HUES64 (cell line): ENCODE results near the gene ALG12.

Experiments
- H3K27ac ChIP-seq: 2 replicates; pipeline ENCODE4 v1.7.0; 2013; ENCODE audit warnings: low read depth, low read length, inconsistent platforms
- H3K27me3 ChIP-seq: 2 replicates; pipeline ENCODE4 v1.6.1; 2013; ENCODE audit warnings: mild to moderate bottlenecking, low read length; ENCODE audit not compliant: insufficient read depth
- H3K36me3 ChIP-seq: 2 replicates; pipeline ENCODE4 v1.6.1; 2013; ENCODE audit warnings: mild to moderate bottlenecking, low read length; ENCODE audit not compliant: insufficient read depth
- H3K4me1 ChIP-seq: 2 replicates; pipeline ENCODE4 v1.6.1; 2013; ENCODE audit warnings: mild to moderate bottlenecking, low read length, moderate library complexity; ENCODE audit not compliant: insufficient read depth
- H3K4me3 ChIP-seq: 2 replicates; pipeline ENCODE4 v1.5.1; 2013; ENCODE audit warnings: mild to moderate bottlenecking, low read length, moderate library complexity
- H3K9ac ChIP-seq: 2 replicates; pipeline ENCODE4 v1.6.1; 2013; ENCODE audit warnings: mild to moderate bottlenecking, low read depth, low read length
- H3K9me3 ChIP-seq: 2 replicates; pipeline ENCODE4 v1.6.1; 2013; ENCODE audit warnings: low read depth, low read length; ENCODE audit not compliant: insufficient read depth
- WGBS: fragments of 150-250, 120-280 bp; methylation state at CpG from one replicate; pipeline ENCODE4 v1.1.7; 2013; ENCODE audit warnings: missing lambda C conversion rate; 5-methylcytosine and 5-hydroxymethylcytosine counted together

The ALG12 gene

DNA sequence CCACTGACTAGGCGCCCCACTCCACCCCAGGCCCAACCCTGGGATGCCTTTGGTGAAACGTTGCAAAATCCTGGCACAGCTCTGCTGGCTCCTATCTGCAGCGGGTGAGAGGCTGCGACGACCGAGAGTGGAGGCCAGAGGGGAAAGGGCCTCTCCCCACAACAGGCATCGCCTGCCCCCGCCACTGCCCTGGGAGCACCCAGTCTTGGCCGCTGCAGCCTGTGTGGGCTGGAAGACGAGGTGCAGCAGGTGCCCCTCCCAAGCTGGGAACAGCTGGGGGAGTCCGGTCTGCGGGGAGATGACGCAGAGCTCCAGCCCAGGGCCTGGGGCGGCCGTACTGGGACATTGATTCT is 38.2 kb upstream of the ALG12 start:
- no peak overlapping the region for H3K4me3 ChIP-seq
- WGBS, result 94% methylated on average over 15 of the region's 15 CpGs
- H3K9ac ChIP-seq, result no peak overlapping the region
- H3K4me1 ChIP-seq, result no peaks in the 10 kb centered on the region
- H3K27me3 ChIP-seq, result peaks cover 3% of the 10 kb centered on the region; the same call in 1 of the 2 replicates
- no peaks in the 10 kb centered on the region for H3K9me3 ChIP-seq
- H3K36me3 ChIP-seq, result no peaks in the 10 kb centered on the region
- no peak overlapping the region for H3K27ac ChIP-seq

- no peak overlapping the region for H3K27ac ChIP-seq
- H3K36me3 ChIP-seq, result no peaks in the 10 kb centered on the region
- 0 out of 2 replicates have a peak, but pooled peaks cover 3% of the 10 kb centered on the region for H3K27me3 ChIP-seq
- WGBS, result 93% methylated on average over 22 of the region's 22 CpGs
- no peak overlapping the region for H3K9ac ChIP-seq
- H3K9me3 ChIP-seq, result no peaks in the 10 kb centered on the region
- no peak overlapping the region for H3K4me3 ChIP-seq
- H3K4me1 ChIP-seq, result no peaks in the 10 kb centered on the region
Measured at GRCh38 chr22:49955581-49956417, 37.6 kb upstream of the ALG12 start.

DNA sequence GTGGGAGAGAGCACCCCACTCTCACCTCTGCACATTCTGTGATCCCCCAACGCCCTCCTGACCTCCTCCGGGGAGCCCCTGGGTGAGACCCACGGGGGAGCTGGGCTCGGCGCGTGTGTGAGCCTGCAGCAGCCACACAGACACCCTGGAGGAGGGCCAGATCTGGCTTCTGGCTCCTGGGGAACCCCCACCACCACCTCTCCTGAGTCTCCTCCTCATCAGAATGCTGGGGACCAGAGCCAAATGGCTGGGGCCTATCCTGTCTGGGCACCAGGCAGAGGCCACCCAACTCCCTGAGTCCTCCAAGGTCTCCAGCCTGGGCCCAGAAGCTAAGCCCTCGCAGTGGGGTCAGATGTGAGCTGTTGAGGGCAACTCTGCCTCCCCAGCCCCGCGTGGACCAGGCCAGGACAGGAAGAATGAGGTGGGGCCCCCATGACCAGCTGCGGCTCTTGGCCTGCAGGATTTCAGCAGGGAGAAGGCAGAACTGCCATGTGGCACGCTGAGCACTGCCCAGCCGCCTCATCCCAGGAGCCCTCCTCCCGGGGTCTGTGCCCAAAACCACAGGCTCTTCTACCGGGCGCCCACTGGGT is 36.8 kb upstream of the ALG12 start:
- Histone ChIP-seq H3K9ac (no peak overlapping the region), H3K4me3 (no peak overlapping the region), H3K9me3 (no peaks in the 10 kb centered on the region), H3K27ac (no peak overlapping the region), H3K36me3 (no peaks in the 10 kb centered on the region), H3K27me3 (0 out of 2 replicates have a peak, but pooled peaks cover 3% of the 10 kb centered on the region), H3K4me1 (no peaks in the 10 kb centered on the region)
- WGBS, result 94% methylated on average over 15 of the region's 15 CpGs

GRCh38 chr22:49954354-49954753 is 36.1 kb upstream of the ALG12 start:
- WGBS, result 91% methylated on average over 8 of the region's 8 CpGs
- no peaks in the 10 kb centered on the region for H3K4me1 ChIP-seq
- no peaks in the 10 kb centered on the region for H3K9me3 ChIP-seq
- no peak overlapping the region for H3K27ac ChIP-seq
- H3K9ac ChIP-seq, result no peak overlapping the region
- H3K27me3 ChIP-seq, result no peaks in the 10 kb centered on the region
- H3K36me3 ChIP-seq, result no peaks in the 10 kb centered on the region
- no peak overlapping the region for H3K4me3 ChIP-seq

DNA sequence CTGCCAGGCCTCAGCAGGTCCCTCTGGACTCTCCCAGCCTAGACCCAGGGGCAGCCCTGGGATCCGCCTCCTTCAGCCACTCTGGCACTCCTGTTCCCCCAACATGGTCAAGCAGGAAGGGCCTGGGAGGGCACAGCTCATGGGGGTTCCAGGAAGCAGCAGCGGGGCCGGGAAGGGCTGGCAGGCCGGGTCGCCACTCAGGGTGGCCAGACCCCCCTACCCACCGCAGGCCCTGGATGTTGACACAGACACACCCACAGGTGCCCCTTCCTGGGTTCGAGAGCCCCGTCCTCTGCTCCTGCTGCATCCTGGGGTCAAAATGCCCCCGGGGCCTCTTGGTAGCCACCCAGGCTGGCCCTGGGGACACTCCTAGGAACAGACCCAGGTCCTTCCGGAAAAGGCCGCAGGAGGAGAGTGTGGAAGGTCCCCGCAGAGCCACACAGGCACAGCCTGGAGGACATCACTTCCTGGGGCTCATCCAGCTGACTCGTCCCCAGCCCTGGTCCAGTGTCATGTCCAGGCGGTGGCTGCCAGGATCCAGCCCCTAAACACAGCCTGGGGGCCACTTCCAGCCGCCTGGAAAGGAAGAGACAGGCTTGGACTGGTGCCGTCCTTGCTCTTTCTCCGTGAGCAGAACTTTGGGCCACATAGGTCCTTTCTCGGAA is 35.6 kb upstream of the ALG12 start:
- H3K36me3 ChIP-seq, result no peaks in the 10 kb centered on the region
- no peaks in the 10 kb centered on the region for H3K27me3 ChIP-seq
- no peak overlapping the region for H3K4me3 ChIP-seq
- no peaks in the 10 kb centered on the region for H3K4me1 ChIP-seq
- WGBS, result 90% methylated on average over 18 of the region's 18 CpGs
- H3K27ac ChIP-seq, result no peak overlapping the region
- no peak overlapping the region for H3K9ac ChIP-seq
- H3K9me3 ChIP-seq, result no peaks in the 10 kb centered on the region

GRCh38 chr22:49953027-49953679 is 34.9 kb upstream of the ALG12 start:
- no peak overlapping the region for H3K27ac ChIP-seq
- H3K4me3 ChIP-seq, result no peak overlapping the region
- no peaks in the 10 kb centered on the region for H3K27me3 ChIP-seq
- no peaks in the 10 kb centered on the region for H3K9me3 ChIP-seq
- no peak overlapping the region for H3K9ac ChIP-seq
- H3K36me3 ChIP-seq, result no peaks in the 10 kb centered on the region
- WGBS, result 94% methylated on average over 20 of the region's 20 CpGs
- no peaks in the 10 kb centered on the region for H3K4me1 ChIP-seq

GRCh38 chr22:49951986-49952896 is 34.0 kb upstream of the ALG12 start:
- H3K4me1 ChIP-seq, result 0 out of 2 replicates have a peak, but pooled peaks cover under 1% of the 10 kb centered on the region
- H3K36me3 ChIP-seq, result no peaks in the 10 kb centered on the region
- H3K27ac ChIP-seq, result 0 out of 2 replicates have a peak overlapping the region, but pooled peaks have one; percentile 18
- H3K9me3 ChIP-seq, result no peaks in the 10 kb centered on the region
- H3K4me3 ChIP-seq, result no peak overlapping the region
- no peaks in the 10 kb centered on the region for H3K27me3 ChIP-seq
- peak overlapping the region; percentile 31; the same call in 1 of the 2 replicates for H3K9ac ChIP-seq
- WGBS, result 79% methylated on average over 22 of the region's 24 CpGs

- H3K9me3 ChIP-seq, result no peaks in the 10 kb centered on the region
- no peak overlapping the region for H3K27ac ChIP-seq
- H3K4me3 ChIP-seq, result no peak overlapping the region
- H3K36me3 ChIP-seq, result no peaks in the 10 kb centered on the region
- no peak overlapping the region for H3K9ac ChIP-seq
- 82% methylated on average over 4 of the region's 4 CpGs for WGBS
- H3K27me3 ChIP-seq, result no peaks in the 10 kb centered on the region
- H3K4me1 ChIP-seq, result peaks cover 7% of the 10 kb centered on the region; the same call in 1 of the 2 replicates
Measured at GRCh38 chr22:49951678-49951985, 33.4 kb upstream of the ALG12 start.

GRCh38 chr22:49951000-49951677 is 32.9 kb upstream of the ALG12 start:
- H3K27me3 ChIP-seq, result no peaks in the 10 kb centered on the region
- H3K9ac ChIP-seq, result no peak overlapping the region
- no peak overlapping the region for H3K27ac ChIP-seq
- H3K4me1 ChIP-seq, result peaks cover 8% of the 10 kb centered on the region; the same call in 1 of the 2 replicates
- 78% methylated on average over 28 of the region's 28 CpGs for WGBS
- no peak overlapping the region for H3K4me3 ChIP-seq
- H3K36me3 ChIP-seq, result no peaks in the 10 kb centered on the region
- H3K9me3 ChIP-seq, result no peaks in the 10 kb centered on the region

GRCh38 chr22:49950396-49950994 is 32.3 kb upstream of the ALG12 start:
- H3K9me3 ChIP-seq, result no peaks in the 10 kb centered on the region
- no peak overlapping the region for H3K27ac ChIP-seq
- no peak overlapping the region for H3K4me3 ChIP-seq
- H3K9ac ChIP-seq, result no peak overlapping the region
- WGBS, result 79% methylated on average over 15 of the region's 18 CpGs
- no peaks in the 10 kb centered on the region for H3K27me3 ChIP-seq
- H3K4me1 ChIP-seq, result peaks cover 8% of the 10 kb centered on the region; the same call in 1 of the 2 replicates
- H3K36me3 ChIP-seq, result no peaks in the 10 kb centered on the region
